HG03159 (cell line): ENCODE measurements around the gene SRRM2.
A peak's percentile ranks its signal among the peaks of the same experiment; 100 is the strongest.
"Not testable (repeated sequence)": the region's sequence is repeated elsewhere in the genome, so short reads cannot be mapped to it uniquely, and the experiment has no call there.

ENCODE experiments used
- ATAC-seq: cut with Tn5 transposase; IDR thresholded peaks from one replicate; pipeline ENCODE4 v1.9.1; 2021; ENCODE audit warnings: mild to moderate bottlenecking, moderate library complexity; ENCODE audit not compliant: unreplicated experiment

The SRRM2 gene

GRCh38 chr16:2713985-2714774, 38.3 kb upstream of the SRRM2 start:
- ATAC-seq: no peak

GRCh38 chr16:2715064-2715463, 37.4 kb upstream of the SRRM2 start:
- ATAC-seq: no peak

- no peak for ATAC-seq
Observed at GRCh38 chr16:2715519-2715918, 36.9 kb upstream of the SRRM2 start.

- ATAC-seq: no peak
Observed at GRCh38 chr16:2715966-2716885, 36.2 kb upstream of the SRRM2 start.

- no peak for ATAC-seq
Observed at GRCh38 chr16:2716948-2717347, 35.5 kb upstream of the SRRM2 start.

- no peak for ATAC-seq
Observed at GRCh38 chr16:2717383-2718263, 34.8 kb upstream of the SRRM2 start.

- ATAC-seq: no peak
Observed at GRCh38 chr16:2719328-2720063, 32.9 kb upstream of the SRRM2 start.

- ATAC-seq: no peak
Observed at GRCh38 chr16:2720064-2720457, 32.4 kb upstream of the SRRM2 start, which contains the start of gene PRSS27. Gene PRSS27 (minus strand): TSS chr16:2720224. CDS start chr16:2720160, 64 bp downstream.

- peak; percentile 68 for ATAC-seq
Observed at GRCh38 chr16:2720719-2721633, 31.5 kb upstream of the SRRM2 start.

GRCh38 chr16:2721634-2722173, 30.7 kb upstream of the SRRM2 start:
- ATAC-seq: not testable (repeated sequence)

GRCh38 chr16:2724088-2724676, 28.3 kb upstream of the SRRM2 start:
- ATAC-seq: no peak

GRCh38 chr16:2724816-2725348, 27.6 kb upstream of the SRRM2 start:
- ATAC-seq: no peak

- no peak for ATAC-seq
Observed at GRCh38 chr16:2726923-2727322, 25.5 kb upstream of the SRRM2 start.

- ATAC-seq: no peak
Observed at GRCh38 chr16:2728034-2728433, 24.4 kb upstream of the SRRM2 start.

- ATAC-seq: no peak
Observed at GRCh38 chr16:2734844-2735515, 17.5 kb upstream of the SRRM2 start.

GRCh38 chr16:2736476-2737237, 15.8 kb upstream of the SRRM2 start:
- ATAC-seq: no peak

- ATAC-seq: no peak
Observed at GRCh38 chr16:2737238-2737605, 15.2 kb upstream of the SRRM2 start.
